HFFc6 (cell line): ENCODE data around the gene MALRD1. TPM values are rescaled to one million over a fixed set of nuclear protein-coding genes. Genes with fewer than 3 reads are reported as not detected.

Source experiments
- DNase-seq: peaks from one replicate; pipeline ENCODE4 v3.0.0-alpha.2; 2018
- H3K27ac Mint-ChIP-seq: 2 replicates; pipeline ENCODE4 v1.8.0; 2020; ENCODE audit warnings: mild to moderate bottlenecking, mixed read lengths
- H3K27me3 Mint-ChIP-seq: 2 replicates; pipeline ENCODE4 v1.8.0; 2021; ENCODE audit warnings: mild to moderate bottlenecking, moderate library complexity, mixed read lengths; ENCODE audit not compliant: insufficient read depth
- H3K36me3 Mint-ChIP-seq: 2 replicates; pipeline ENCODE4 v1.8.0; 2021; ENCODE audit warnings: low read depth, mixed read lengths
- H3K4me1 Mint-ChIP-seq: 2 replicates; pipeline ENCODE4 v1.8.0; 2020; ENCODE audit warnings: low read depth, mixed read lengths
- H3K4me3 Mint-ChIP-seq: 2 replicates; pipeline ENCODE4 v1.8.0; 2020; ENCODE audit warnings: mild to moderate bottlenecking, moderate library complexity, mixed read lengths
- H3K9me3 Mint-ChIP-seq: 2 replicates; pipeline ENCODE4 v1.8.0; 2020; ENCODE audit warnings: mild to moderate bottlenecking, mixed read lengths
- CTCF ChIP-seq: fragments of 200-600 bp; sonication (generic); IDR thresholded peaks from 2 replicates; pipeline ENCODE4 v1.5.0; 2021; ENCODE audit warnings: antibody characterized with exemption, mild to moderate bottlenecking
- total RNA-seq, 6 experiments: library from RNA; stranded (reverse); fragmentation: NEBNext Ultra II Directional; extraction: Animal tissue kit (Norgen Biotek cat#: 25700); gene quantifications; 2 replicates in 1 of 6; 3 replicates in 5 of 6; pipeline ENCODE4 v1.2.3, GENCODE V29; 2021

The MALRD1 gene
- total RNA-seq, 6 experiments from 2014 or later = not detected

- no peaks in the 10 kb centered on the region for H3K27me3 Mint-ChIP-seq
- H3K9me3 Mint-ChIP-seq = peaks cover 3% of the 10 kb centered on the region; the same call in 1 of the 2 replicates
- TF ChIP-seq CTCF = no peak
- DNase-seq = no peak
- H3K4me1 Mint-ChIP-seq = no peaks in the 10 kb centered on the region; the same call in 1 of the 2 replicates
- H3K4me3 Mint-ChIP-seq = no peak overlapping the region
- H3K36me3 Mint-ChIP-seq = no peaks in the 10 kb centered on the region
- no peak overlapping the region for H3K27ac Mint-ChIP-seq
These were observed 679.8 kb downstream of the MALRD1 start for GRCh38 chr10:19728376-19728775.

- H3K4me1 Mint-ChIP-seq = no peaks in the 10 kb centered on the region; the same call in 1 of the 2 replicates
These were observed 680.4 kb downstream of the MALRD1 start for GRCh38 chr10:19728964-19729363.

GRCh38 chr10:19730167-19730906, 681.7 kb downstream of the MALRD1 start:
- Mint-ChIP-seq H3K36me3 (no peaks in the 10 kb centered on the region), H3K9me3 (peaks cover 3% of the 10 kb centered on the region), H3K27me3 (no peaks in the 10 kb centered on the region), H3K4me1 (no peaks in the 10 kb centered on the region; the same call in 1 of the 2 replicates), H3K27ac (no peak overlapping the region), H3K4me3 (no peak overlapping the region)
- no peak for TF ChIP-seq CTCF
- DNase-seq = no peak

More at GRCh38 chr10:19728964-19729363, 680.4 kb downstream of the MALRD1 start:
- no peak for DNase-seq
- Mint-ChIP-seq H3K36me3 (no peaks in the 10 kb centered on the region), H3K9me3 (peaks cover 3% of the 10 kb centered on the region; the same call in 1 of the 2 replicates), H3K27me3 (no peaks in the 10 kb centered on the region), H3K27ac (no peak overlapping the region), H3K4me3 (no peak overlapping the region)
- no peak for TF ChIP-seq CTCF

- Mint-ChIP-seq H3K4me1 (no peaks in the 10 kb centered on the region; the same call in 1 of the 2 replicates), H3K27me3 (no peaks in the 10 kb centered on the region), H3K4me3 (no peak overlapping the region), H3K9me3 (peaks cover 3% of the 10 kb centered on the region), H3K27ac (no peak overlapping the region), H3K36me3 (no peaks in the 10 kb centered on the region)
- TF ChIP-seq CTCF = no peak
- DNase-seq = no peak
These were observed 682.3 kb downstream of the MALRD1 start for GRCh38 chr10:19730907-19731217.

- no peaks in the 10 kb centered on the region for H3K27me3 Mint-ChIP-seq
- no peak overlapping the region for H3K4me3 Mint-ChIP-seq
- DNase-seq = no peak
- H3K4me1 Mint-ChIP-seq = no peaks in the 10 kb centered on the region; the same call in 1 of the 2 replicates
- no peak for TF ChIP-seq CTCF
- no peaks in the 10 kb centered on the region for H3K36me3 Mint-ChIP-seq
- peaks cover 8% of the 10 kb centered on the region for H3K9me3 Mint-ChIP-seq
- H3K27ac Mint-ChIP-seq = no peak overlapping the region
These were observed 683.0 kb downstream of the MALRD1 start for GRCh38 chr10:19731560-19731959.
